DMS79 (cell line): ENCODE measurements around the gene KCNE4.
"Not testable (repeated sequence)": the region's sequence is repeated elsewhere in the genome, so short reads cannot be mapped to it uniquely, and the experiment has no call there.

ENCODE experiments used
- DNase-seq: peaks from one replicate; lab custom pipeline; 2025; lab: John Stamatoyannopoulos, UW

Gene KCNE4

DNA sequence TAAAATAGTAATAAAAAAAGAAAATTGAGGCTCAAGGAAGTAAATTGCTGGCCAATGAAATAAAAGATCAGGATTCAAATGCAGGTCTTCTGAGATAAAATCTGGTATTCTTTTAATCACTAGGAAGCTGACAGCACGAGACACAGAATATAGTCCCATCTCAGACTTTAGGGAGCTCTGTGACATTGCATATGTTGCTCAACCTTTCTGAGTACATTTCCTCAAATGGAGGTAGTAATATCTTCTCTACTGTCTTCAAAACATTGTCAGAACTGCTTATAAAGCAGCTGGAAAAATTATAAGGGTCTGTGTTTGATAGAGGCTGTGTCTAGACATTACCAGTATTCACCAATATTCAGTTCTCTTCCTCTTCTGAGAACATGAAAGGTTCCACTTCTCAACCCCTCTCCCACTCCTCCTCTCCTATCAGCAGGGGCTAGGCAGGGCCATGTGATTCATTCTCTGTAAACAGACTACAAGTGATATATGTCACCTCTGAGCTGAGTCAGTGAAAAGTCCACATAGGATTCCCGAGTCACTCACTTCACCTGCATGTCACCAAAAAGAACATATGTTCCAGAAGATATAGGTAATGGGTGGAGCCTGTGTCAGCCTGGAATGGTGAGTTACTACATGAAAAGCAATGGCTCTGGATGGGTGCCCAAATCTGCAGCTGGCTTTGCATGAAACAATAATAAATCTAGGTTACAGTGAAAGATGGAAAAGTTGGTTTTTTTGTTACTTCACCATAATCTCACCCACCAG is 7.1 kb downstream of the KCNE4 start:
- DNase-seq = no peak

DNA sequence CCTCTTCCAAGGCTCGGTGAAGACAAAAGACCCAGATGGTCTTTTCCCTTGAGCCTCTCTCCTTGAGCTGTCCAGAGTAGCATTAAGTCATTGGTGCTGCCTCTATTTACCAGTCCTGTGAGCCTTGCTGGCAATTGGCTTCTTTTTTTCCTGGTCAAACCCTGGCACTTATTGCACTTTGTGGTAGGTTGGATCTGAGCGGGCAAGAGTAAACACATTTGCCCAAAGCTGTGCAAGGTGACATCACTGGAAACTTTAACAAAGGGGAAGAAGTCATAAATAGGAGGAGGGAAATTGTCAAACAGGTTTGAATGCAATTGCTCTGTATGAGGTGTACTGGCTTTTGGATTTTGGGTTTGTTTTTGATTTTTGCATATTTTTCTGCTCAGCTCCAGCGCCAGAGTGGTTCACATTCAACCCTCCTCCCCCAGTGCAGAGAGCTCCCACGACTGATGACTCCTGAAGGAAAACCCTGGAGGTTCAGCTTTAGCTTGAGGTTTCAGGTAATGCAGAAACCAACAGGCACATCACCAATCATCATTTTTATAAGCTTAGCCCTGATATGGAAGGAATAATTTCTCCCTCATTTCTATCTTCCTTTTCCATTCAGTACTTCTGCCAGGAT is 8.3 kb downstream of the KCNE4 start:
- no peak for DNase-seq

DNA sequence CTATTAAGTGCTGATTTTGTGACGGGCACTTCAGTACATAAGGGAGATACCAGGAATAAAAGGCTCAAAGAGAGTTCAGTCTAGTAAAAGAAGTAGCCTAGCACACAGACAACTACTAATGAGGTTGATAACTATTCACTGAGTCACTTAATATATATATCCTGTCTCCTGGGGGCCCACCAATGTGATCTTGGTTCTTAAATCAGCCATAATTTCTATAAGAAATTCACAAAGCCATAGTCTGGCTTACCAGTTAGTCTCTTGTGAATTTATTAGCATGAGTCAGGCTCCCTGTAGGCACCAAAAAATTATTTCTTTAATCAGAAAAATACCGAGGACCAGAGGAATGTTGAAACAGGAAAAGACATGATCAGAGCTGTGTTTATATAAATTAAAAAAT is 10.4 kb downstream of the KCNE4 start:
- no peak for DNase-seq

DNA sequence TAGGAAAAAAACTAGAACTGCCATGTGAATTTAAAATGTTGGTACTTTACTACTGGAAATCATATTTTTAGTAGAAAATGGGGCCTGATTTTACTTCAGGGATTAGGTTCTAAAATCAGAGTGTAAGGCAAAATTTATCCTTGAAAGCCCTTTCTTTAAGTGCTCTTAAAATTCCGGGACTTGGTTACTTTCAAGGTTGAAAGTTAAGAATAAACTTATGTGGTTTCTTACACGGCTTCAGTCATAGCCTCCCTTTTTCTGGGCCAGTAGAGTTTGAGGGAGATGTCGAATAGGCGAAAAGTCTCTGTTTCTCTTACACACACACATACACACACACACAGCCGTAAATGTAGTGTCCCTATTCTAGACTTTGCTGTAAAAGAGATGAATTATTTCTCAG is 13.1 kb downstream of the KCNE4 start:
- DNase-seq = no peak

DNA sequence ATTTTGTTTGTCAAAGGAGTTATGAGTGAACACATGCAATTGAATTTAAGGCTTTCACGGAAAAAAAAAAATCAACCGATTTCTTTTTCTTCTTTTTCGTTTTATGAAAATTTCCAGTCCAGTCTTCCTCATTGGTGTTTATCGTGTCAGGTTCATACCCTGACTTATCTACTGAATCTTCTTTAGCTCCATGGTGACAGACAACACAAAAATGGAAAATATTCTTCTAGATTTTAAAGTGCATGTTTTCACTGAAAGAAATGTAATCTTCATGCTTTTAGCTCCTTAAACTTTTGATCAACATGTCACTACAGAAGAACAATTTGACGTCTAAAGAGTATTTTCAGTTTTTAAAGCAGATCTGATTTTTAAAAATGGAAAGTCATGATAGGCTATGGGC is 14.7 kb downstream of the KCNE4 start:
- DNase-seq = no peak

DNA sequence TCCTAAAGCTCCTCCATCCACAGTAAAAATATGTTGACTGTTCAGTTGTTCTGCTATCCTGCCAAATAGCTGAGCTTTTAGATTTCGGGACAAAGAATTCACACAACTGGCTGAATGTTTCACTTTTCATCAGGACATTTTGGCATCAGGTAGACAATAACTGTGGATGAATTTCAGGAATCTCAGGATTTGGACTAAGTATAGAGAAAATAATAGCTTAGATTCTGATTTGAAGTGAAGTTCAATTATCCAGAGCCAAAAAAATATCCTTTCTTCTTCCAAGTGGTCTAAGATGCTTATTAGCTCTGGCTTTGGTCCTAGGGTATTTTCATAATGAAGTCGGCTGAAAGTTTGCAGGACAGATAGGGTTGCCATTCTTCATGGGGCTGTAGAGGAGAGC is 16.1 kb downstream of the KCNE4 start:
- DNase-seq = no peak

DNA sequence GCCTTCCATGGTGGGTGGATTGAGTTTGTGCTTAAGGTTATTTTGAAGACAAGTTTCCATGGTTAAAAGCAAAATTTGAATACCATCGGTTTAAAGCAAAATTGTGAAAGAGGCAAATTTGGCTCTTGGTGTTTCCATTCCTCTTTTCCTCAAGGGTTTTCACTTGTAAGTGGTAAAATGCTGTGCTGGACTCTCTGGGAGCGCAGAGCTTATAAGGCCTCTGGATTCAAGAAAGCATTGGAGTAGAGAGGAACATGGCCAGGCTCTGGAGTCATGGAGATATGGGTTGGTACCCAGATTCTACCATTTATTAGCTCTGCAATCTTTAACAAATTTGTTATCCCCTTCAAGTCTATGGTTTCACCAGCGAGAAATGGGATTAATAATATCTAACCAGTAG is 17.5 kb downstream of the KCNE4 start:
- no peak for DNase-seq

DNA sequence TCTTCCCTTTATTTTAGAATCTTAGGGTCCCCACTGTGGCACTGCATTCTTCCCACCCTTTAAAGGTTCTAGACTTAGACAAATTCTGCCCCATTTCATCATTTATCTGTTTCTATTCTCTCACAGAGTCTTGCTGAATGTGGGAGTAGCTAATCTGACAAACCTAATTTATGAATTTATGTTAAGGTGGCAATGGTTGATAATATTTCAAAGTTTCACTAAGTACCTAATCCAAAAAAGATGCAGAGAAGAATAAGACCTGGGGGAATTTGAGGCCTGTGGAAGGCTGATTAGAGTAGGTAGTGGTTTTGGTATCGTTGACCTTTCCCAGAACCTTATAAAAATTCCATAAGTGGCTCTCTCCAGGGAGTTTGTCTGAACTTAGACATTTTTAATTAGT is 18.0 kb downstream of the KCNE4 start:
- DNase-seq = no peak

DNA sequence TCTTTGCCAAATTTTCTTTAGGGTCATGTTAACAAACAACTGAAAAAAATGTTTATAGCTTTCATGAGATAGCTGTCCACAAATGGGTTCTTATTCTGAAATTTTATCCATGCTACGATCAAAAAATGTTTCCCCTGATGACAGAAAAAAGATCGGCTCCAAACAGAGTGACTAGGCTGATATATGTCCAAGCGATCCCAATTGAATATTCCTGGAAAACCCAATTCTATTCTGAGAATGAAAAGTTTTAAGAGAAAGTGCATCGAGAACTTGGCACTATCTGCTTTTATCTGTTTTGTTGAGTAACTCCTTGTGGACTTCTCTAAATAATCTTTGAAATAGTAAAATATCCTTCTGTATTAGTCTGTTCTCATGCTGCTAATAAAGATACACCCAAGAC is 19.1 kb downstream of the KCNE4 start:
- no peak for DNase-seq

DNA sequence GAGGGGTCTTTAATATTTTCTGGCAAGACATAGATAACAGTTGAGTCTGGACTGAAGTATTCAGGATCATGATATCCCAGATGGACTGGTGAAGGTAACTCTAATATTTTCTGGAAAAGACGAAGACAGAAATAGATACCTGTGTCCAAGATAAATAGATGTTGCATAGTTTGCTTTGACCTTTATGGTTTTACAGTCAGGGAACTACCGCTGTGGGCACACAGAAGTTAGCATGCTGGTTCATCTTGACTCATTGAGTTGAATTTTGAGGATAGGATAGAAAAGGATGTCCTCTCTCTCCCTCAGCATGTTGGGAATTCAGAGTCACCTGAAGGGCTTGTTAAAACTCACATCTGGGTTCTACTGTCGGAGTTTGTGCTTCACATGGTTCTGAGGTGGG is 20.8 kb downstream of the KCNE4 start:
- DNase-seq = no peak

DNA sequence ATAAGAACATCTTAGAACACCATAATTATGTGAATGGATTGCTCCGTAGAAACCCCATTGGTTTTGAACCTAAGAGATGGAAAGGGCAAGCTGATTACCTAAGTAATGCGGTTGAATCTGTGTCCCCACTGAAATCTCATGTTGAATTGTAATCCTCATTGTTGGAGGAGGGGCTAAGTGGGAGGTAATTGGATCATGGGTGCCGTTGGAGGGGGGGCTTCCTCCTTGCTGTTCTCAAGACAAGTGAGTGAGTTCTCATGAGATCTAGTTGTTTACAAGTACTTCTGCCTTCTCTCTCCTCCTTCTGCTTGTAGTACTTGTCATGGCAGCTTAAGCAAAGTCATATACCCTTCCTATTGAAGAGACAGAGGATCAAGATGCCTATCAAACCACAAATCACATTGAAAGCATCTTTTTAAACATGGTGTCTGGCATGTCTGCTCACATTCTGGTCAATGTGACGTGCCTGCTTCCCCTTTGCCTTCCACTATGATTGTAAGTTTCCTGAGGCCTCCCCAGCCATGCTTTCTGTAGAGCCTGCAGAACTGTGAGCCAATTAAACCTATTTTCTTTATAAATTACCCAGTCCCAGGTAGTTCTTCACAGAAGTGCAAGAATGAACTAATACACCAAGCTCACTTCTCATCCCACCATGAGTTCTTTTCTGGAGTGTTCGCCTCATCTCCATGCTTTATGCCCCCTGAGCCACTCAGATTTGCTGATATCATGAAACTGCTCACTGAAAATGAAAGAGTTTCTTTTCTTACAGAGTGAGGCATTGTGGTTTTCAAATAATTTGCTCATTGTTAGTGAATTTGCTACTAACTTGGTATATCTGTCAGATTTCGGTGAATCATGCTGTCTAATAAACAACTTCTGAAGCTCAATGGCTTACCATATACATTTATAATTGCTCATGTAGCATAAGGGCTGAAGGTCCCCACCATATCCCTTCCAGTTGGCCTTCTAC is 23.6 kb downstream of the KCNE4 start:
- no peak for DNase-seq

DNA sequence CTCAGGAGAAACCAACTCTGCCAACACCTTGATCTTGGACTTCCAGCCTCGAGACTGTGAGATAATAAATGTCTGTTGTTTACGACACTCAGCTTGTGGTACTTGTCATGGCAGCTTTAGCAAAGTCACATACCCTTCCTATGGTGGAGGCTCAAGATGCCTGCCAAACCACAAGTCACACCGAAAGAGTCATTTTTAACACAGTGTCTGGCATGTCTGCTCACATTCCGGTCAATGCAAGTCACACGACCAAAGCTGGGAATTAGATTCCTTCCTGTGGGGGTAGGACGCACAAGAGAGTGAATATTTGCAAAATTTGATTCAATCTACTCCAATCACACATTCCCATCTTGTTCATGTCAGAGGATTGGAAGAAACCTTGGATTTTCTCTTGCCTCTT is 24.6 kb downstream of the KCNE4 start:
- DNase-seq = no peak

DNA sequence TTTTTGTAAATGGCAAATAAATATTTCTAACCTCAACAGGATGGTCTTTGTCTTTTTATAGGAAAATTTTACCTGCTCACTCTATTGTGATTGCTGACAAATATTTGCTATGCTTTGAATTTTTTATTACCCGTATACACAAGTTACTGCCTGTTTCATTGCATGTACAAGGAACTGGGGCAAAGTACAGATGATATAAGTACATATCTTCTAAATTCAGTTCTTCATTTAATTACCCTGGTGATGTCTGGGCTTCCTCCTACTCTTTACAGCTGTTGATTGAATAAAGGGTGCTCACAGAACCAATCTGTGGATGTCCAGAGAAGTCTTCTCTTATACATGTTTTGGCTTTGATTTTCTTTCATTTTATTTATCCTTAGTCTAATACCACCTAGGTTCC is 26.5 kb downstream of the KCNE4 start:
- DNase-seq = no peak

DNA sequence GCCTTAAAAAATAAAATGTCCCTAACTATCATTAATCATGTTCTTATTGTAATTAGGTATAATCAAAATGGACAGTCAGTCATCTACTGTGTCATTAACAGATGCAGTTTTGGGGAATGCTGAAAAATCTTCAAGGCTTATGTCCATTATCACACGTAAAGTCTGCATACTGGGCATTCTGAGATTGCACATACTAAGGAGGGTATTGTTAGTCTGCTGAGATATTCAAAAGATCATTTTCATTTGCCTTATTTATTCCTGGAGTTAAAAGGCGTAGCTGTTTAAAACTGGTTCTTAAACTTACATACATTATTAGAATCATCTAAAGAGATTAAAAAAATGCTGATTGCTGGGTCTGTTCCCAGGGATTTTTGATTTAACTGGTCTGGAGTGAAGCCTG is 27.4 kb downstream of the KCNE4 start:
- no peak for DNase-seq

DNA sequence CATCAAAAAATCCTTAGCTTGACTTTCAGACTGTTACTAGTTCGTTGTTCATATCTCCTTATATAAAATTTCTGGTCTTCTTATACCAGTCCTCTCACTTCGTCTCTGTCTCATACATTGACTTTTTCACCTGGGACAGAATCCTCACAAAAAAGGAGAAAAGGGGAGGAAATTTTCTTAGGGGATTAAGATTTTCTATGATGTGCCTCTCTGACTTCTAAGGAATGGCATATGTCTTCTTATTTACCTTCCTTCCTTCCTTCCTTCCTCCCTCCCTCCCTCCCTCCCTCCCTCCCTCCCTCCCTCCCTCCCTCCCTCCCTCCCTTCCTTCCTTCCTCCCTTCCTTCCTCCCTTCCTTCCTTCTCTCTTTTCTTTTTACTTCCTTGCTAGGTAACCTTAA is 27.9 kb downstream of the KCNE4 start:
- DNase-seq = no peak

DNA sequence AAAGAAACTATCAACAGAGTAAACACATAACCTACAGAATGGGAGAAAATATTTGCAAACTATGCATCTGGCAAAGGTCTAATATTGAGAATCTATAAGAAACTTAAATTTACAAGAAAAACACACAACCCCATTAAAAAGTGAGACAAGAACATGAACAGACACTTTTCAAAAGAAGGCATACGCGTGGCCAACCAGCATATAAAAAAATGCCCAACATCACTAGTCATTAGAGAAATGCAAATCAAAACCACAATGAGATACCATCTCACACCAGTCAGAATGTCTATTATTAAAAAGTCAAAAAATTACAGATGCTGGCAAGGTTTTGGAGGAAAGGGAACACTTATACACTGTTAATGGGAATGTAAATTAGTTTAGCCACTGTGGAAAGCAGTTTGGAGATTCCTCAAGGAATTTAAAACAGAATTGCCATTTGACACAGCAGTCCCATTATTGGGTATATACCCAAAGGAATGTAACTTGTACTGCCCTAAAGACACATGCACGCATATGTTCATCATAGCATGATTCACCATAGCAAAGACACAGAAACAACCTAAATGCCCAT is 28.9 kb downstream of the KCNE4 start:
- DNase-seq = not testable (repeated sequence)

DNA sequence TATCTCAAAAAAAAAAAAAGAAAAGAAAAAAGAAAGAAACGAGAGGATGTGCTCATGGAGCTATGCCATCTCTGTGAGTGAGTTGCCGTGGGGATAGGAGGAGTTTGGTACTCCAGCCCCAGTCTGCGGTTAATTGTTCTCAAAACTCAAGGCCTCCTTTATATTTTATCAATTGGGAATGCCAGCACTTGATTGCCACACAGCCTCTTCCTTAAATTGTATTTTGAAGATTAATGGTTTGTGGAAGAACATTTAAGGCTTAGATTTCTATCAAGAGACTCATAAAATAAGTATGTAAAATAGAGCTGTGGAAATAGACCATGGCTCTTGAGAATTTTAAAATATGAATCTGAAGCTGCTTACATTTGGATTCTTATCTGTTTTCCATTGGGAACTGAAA is 29.8 kb downstream of the KCNE4 start:
- peak; percentile 83 for DNase-seq

DNA sequence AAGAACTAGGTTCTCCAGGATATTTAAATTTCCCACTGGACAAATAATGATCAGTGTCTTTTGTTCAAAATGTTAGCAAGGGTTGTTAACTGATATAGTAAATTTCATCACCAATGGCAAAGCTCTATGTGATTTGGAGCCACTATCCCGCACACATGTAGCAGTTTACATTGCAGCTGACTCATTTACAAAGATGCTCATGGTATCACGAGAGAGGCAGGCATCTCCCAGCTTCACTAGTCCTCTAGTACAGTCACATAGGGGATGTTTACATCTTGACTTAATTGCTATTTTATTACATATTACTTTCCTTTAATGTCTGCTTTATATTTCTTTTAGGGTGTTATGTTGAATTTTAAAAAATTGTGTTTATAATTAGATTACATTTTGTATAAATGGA is 30.7 kb downstream of the KCNE4 start:
- no peak for DNase-seq

DNA sequence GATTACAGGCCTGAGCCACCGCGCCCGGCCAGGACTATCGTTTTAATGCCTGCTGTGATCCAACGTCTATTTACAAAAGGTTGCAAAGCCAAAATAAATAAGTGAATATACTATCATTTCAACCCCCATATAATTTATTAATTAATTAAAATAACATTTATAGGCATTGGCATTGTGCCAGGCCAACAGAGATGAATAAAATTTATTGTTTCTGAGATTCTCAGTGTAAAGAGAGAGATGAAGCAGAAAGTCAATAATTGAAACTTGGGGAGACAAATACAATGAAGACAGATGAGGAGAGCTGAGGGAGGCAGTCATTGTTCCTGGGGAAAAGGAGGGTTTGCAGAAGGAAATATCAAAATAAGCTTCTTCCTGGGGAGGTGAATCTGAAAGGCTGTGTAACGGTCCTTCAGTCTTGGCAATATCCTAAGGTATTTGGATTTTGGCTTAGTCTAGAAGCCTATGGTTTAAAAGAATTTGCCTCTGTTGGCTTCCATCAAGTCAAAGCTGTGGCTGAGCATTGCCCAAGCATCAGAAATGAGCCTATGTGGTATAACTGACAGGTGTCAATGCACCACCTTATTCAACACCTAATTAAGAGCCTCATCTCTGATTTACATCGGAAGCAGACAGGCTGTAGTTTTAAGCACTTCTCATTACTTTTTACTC is 31.5 kb downstream of the KCNE4 start:
- DNase-seq = no peak

DNA sequence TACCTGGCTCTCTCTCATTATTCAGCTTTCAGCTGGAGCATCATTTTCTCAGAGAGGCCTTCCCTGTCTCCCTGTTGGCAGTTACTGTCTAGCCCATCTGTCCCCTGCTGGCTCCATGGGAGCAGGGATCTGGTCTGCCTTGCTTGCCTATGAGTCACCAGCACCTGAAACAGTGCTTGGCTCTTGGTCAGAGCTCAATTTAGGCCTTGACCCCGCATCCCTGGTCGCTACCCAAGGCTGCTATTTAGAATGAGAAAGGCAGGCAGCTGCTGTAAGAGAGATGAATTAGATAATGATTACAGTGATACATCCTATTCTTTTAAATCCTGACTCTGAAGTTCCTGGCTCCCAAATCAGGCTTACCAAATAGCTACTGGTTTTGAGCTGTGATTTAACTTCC is 32.9 kb downstream of the KCNE4 start:
- no peak for DNase-seq

DNA sequence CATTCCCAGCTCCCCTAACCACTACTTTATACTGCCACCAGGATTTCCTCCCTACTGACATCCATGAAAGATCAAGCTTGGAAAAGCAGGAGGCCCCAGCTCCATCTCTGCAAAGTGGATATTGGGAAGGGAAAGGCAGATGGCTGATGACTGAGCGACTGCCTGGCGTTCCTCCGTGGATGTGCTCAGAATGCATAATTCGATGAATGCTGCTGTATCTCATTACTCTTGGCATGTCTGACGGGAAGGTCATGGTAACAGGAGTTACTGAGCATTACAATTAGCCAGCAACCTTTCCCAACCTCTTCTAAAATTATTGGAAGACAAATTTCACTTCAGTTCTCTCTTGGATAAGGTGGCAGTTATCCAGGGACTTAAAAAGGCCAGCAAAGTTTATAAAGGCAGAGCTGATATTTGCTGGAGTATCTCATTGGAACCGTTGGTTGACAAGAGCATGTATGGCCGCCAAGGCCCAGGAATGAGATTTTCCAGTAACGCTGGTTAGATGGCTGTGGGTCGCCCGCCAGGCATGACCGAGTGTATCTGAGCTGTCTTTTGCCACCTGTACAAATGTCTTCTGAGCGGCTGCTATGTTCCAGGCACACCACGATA is 34.5 kb downstream of the KCNE4 start:
- DNase-seq = no peak

DNA sequence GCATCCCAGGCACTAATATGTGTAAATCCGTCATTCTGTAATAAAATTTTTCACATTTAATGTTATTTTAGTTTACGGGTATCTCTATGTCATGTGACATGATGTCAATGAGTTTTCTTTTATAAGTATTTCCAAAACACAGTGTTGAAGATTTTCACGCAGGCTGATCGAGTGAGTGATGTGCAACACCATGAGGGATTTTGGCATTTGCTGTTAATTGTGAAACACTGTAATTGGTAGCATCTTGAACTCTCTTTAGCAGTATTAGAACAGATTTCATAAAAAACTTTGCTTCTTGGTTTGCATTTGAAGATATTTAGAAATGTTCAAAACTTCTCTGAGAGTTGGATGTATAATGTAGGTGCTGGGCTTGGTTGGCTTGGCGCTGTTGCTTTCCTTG is 35.5 kb downstream of the KCNE4 start:
- no peak for DNase-seq
